ENCODE data around the gene PVALB.

The PVALB gene

DNA sequence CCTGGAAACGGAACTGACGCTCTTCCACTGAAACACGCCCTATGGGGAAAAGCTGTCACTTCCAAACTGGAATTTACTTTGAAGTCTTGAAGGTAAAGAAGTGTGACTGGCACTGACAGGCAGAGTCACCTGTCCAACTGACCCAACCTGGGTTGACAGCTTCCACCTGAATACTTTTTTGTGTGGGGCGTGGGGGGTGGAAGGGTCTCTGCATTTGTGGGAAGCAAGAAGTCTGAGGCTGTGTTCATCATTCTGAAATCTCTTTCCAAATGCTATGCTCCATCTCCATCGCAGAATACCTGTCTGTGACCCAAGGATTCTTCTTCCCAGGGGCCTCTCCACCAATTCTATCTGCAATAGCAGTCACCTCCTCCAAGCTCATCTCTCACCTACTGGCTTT lies 48.7 kb downstream of the PVALB start:
- DNase-seq (ENCODE audit: extremely low spot score), result no peak
- CTCF ChIA-PET, result interaction anchor here (0.8 to 21.5 kb wide), 5 partner anchors 8 to 210 kb away, joined by 3 to 164 read pairs (median 4); partner anchors contain the start of gene IFT27
- TF ChIP-seq, protein P1, sequence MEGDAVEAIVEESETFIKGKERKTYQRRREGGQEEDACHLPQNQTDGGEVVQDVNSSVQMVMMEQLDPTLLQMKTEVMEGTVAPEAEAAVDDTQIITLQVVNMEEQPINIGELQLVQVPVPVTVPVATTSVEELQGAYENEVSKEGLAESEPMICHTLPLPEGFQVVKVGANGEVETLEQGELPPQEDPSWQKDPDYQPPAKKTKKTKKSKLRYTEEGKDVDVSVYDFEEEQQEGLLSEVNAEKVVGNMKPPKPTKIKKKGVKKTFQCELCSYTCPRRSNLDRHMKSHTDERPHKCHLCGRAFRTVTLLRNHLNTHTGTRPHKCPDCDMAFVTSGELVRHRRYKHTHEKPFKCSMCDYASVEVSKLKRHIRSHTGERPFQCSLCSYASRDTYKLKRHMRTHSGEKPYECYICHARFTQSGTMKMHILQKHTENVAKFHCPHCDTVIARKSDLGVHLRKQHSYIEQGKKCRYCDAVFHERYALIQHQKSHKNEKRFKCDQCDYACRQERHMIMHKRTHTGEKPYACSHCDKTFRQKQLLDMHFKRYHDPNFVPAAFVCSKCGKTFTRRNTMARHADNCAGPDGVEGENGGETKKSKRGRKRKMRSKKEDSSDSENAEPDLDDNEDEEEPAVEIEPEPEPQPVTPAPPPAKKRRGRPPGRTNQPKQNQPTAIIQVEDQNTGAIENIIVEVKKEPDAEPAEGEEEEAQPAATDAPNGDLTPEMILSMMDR (IDR thresholded peaks at IDR 0.05; ENCODE audit: control extremely low read depth, extremely low read depth, low read depth, missing control alignments), result no peak
- POLR2A ChIA-PET, result no interaction called here

DNA sequence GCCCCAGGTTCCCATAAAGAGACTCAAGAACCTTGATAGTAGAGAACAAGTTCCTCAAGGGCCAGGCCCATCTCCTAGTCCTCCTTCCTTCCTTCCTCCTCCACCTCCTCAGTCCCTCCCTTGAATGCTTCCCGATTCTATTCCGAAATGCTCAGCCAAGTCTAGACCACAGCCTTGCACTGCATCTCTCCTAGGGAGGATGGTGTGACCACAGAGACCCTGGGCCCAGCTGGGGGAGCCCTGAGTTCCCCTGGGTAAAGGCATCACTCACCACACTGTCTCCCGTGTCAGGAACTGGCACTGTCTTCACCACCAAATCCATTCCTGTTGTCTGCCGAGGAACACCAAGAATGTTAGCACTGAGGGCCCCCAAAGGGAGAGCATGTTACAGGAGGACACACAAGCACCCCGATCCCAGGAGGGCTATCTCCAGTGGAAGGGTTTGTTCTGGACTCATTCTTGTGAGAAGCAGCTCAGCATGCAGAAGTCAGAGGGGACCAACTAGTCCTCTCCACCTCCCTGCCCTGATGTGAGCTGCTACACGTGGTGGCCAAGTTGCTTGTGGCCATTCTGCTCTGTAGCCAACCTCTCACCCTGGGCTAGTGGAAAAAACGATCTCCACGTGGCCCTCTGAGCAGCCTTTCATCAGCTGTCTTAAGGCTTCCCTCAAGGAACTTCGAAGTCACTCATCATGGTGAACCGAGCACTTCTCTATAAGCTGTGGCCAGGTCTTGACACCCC lies 49.6 kb downstream of the PVALB start:
- TF ChIP-seq, protein P1 (IDR thresholded peaks at IDR 0.05; ENCODE audit: control extremely low read depth, extremely low read depth, low read depth, missing control alignments), result no peak
- POLR2A ChIA-PET, result interaction anchor here (0.6 kb wide), 1 partner anchor 1416 kb away, joined by 4 read pairs; no protein-coding TSS in a partner anchor
- CTCF ChIA-PET, result interaction anchor here (0.9 to 21.5 kb wide), 5 partner anchors 9 to 211 kb away, joined by 3 to 164 read pairs (median 4); partner anchors contain the start of gene IFT27
- no peak for DNase-seq (ENCODE audit: extremely low spot score)

DNA sequence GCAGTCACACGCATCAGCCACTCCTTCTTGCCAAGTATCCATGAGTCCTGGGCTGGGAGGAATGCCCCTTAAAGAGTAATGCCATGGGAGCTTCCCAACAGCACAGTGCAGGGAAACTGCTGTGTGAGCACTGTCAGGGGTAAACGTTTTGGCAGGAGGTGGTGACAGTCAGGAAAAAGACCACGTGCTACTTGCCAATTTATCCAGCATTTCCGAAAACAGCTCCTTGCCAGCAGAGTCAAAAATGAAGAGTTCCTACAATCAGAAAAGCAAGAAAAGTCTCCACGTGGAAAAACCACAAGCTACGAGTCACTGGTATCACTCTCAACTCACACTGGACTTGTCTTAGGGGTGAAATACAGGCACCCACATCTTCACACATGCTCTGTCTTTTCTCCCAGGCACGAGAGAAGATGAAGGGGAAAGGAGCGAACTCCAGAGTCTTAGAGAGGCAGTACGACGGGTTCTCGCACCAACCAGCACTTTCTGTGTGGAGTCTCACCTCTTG lies 50.8 kb downstream of the PVALB start:
- ChIA-PET POLR2A (no interaction called here), CTCF (interaction anchor here (1.0 to 21.5 kb wide), 3 partner anchors 7 to 18 kb away, joined by 3 to 164 read pairs (median 4); partner anchors contain the start of gene IFT27)
- TF ChIP-seq, protein P1 (IDR thresholded peaks at IDR 0.05; ENCODE audit: control extremely low read depth, extremely low read depth, low read depth, missing control alignments), result no peak
- no peak for DNase-seq (ENCODE audit: extremely low spot score)

DNA sequence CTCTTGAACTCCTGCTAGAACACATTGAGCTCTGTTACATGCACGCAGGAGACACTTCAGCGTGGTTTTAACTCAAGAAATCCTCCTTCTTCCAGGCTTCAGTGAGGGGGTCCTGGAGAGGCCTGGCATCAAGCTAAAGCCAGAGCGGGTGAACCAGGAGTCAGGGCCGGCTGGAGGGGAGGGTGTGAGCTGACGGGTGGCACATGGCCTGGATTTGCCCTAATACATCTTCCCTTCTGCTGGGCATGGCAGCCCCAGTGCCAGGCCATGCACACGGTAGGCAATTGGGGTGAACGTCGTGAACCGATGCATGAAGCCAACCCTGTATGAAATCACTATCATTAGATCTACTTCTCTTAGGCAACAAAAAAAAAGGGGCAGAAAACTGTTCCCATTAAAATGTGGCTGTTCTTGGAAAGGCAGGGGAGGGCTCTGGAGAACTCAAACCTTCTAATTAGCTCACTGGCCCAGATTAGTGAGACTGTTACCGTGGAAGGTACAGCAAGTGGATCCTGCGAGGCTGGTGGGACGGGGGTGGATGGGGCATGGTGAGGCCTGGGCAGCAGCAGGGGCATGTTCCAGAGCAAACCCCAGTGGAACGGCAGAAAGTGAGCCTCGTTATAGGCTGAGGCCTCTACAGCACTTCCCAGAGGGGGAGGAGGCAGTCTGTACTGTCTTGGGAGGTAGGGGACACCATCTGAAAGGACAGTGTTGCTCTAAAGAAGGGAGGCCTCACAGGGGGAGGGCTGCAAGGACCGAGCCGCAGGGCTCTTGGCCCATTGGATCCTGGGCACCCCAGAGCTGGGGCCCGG lies 51.5 kb downstream of the PVALB start:
- CTCF ChIA-PET, result interaction anchor here (1.0 to 21.5 kb wide), 3 partner anchors 7 to 19 kb away, joined by 3 to 164 read pairs (median 4); partner anchors contain the start of gene IFT27
- TF ChIP-seq, protein P1 (IDR thresholded peaks at IDR 0.05; ENCODE audit: control extremely low read depth, extremely low read depth, low read depth, missing control alignments), result no peak
- DNase-seq (ENCODE audit: extremely low spot score), result no peak
- POLR2A ChIA-PET, result no interaction called here

DNA sequence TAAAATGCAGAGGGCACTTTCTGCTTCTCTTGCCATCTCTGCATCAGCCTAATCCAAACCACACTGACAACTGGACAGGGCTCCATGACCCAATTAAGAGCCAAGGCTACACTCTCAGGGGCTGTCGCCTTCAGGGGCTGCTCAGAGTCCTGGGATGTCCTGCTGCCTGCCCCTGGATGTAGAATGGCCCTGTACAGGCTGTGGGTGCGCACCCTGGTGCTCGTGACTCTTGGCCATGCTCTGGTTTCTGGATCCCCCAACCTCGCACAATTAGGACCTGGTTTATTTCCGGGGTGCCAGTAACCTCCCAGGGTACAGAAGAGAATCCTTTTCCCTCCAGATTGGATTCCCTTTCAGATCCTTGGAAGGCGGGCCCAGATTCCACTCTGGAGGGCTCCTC lies 52.2 kb downstream of the PVALB start:
- TF ChIP-seq, protein P1 (IDR thresholded peaks at IDR 0.05; ENCODE audit: control extremely low read depth, extremely low read depth, low read depth, missing control alignments), result no peak
- POLR2A ChIA-PET, result no interaction called here
- no peak for DNase-seq (ENCODE audit: extremely low spot score)
- CTCF ChIA-PET, result interaction anchor here (0.7 to 21.5 kb wide), 4 partner anchors 6 to 213 kb away, joined by 3 to 164 read pairs (median 4); partner anchors contain the start of gene IFT27

DNA sequence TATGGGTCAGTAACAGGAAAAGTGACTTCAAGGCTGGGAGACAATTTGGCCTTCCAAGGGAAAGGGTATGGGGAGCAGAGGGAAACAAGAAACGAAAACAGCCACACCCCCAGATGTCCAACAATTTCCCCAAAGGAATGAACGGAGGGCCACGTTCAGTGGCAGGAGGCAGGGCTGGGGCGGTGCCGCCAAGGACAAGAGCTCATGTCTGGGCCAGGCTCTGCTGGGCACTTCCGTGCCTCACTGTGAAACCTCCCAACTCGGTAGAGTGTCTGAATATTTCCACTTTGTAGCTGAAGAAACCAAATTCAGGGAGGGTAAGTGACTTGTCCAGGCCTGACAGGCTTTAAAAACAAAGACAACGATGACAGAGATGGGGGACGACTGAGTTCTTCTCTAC lies 52.8 kb downstream of the PVALB start:
- DNase-seq (ENCODE audit: extremely low spot score), result no peak
- POLR2A ChIA-PET, result no interaction called here
- TF ChIP-seq, protein P1 (IDR thresholded peaks at IDR 0.05; ENCODE audit: control extremely low read depth, extremely low read depth, low read depth, missing control alignments), result no peak
- CTCF ChIA-PET, result interaction anchor here (0.7 to 1.3 kb wide), 3 partner anchors 12 to 213 kb away, joined by 3 to 5 read pairs (median 3); partner anchors contain the start of gene IFT27

Data from GM10248 (cell line).